ENCODE data around the gene PGM1. TPM values are rescaled to one million over a fixed set of nuclear protein-coding genes. Genes with fewer than 3 reads are reported as not detected.

Gene PGM1
- total RNA-seq, 1 experiment from 2014 or later, result 54.6 TPM

DNA sequence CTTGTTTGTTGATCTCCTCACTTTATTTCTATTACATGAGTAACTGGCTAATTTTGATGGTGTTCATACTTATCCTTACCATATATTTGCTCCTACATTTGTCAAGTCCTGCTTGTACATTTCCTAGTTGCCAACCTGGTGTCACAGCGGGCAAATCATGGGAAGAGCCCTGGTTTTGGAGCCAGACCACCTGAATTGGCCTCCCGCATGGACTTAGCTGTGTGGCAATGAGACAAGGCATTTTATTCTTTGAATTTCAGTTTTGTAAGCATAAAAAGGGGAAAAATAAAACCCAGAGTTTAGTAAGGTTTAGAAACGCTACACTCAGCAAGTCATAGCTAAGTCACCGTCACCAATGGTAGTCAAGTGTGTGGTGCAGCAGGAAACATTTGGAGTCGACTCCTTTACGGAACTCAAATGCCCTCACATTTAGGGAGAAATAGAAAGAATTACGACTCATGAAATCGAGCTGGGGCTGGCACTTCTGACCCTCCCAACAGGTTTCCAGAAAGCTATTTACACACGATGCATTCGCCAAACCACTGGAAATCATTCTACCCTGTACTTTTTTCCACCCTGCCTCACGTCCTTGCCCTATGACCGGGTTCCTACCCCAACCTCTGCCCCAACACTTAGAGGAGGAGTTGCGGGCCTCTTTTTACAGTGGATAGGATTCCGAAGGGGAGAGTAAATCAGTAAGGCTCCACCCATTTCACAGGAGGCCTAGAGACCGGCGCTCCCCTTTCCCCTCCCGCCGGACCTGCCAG, 492 bp upstream of the PGM1 start:
- Histone ChIP-seq H3K4me1 (ENCODE audit: control insufficient read depth in 1 of 2, insufficient read depth in 2 of 2, low read length in 2 of 2) (peaks cover 10 to 16% of the 10 kb centered on the region in 2 experiments; a peak in 3 of 4 replicates), H3K4me3 (replicated peaks in 1 of 2; ENCODE audit: low read depth in 1 of 2, low read length in 2 of 2) (peak overlapping the region; percentile 77 to 82), H3K9me2 (ENCODE audit: insufficient read depth) (no peaks in the 10 kb centered on the region), H3K9me3 (ENCODE audit: control insufficient read depth in 1 of 2, insufficient read depth in 1 of 2, low read depth in 1 of 2, low read length in 2 of 2) (no peaks in the 10 kb centered on the region), H3K36me3 (ENCODE audit: control insufficient read depth in 1 of 2, insufficient read depth in 2 of 2, low read length in 2 of 2) (peaks cover 0 to 4% of the 10 kb centered on the region in 2 experiments; a peak in 1 of 4 replicates), H4K20me1 (ENCODE audit: insufficient read depth) (no peaks in the 10 kb centered on the region), H3K79me2 (ENCODE audit: insufficient read depth, low read length) (peaks cover 15% of the 10 kb centered on the region), H3K27ac (ENCODE audit: low read depth, low read length) (peak overlapping the region; percentile 89), H3K27me3 (ENCODE audit: insufficient read depth, low read length) (no peaks in the 10 kb centered on the region), H3K4me2 (ENCODE audit: low read length) (peak overlapping the region; percentile 86), H2AFZ (ENCODE audit: low read depth, low read length, poor library complexity, severe bottlenecking) (peak overlapping the region; percentile 40), H3K9ac (ENCODE audit: low read length) (peak overlapping the region; percentile 80)
- TF ChIP-seq YY1 (IDR thresholded peaks at IDR 0.05; ENCODE audit: extremely low read depth, insufficient replicate concordance, low read depth, low read length) (no peak), ELF1 (IDR thresholded peaks at IDR 0.05; ENCODE audit: borderline replicate concordance, low read depth) (no peak), CTCF (IDR thresholded peaks at IDR 0.05 in 2 of 3, conservative IDR thresholded peaks at IDR 0.05 in 1 of 3; ENCODE audit: borderline replicate concordance in 1 of 3, insufficient read depth in 1 of 3, low read depth in 2 of 3, low read length in 2 of 3) (no peak), EZH2phosphoT487 (IDR thresholded peaks at IDR 0.05; ENCODE audit: borderline replicate concordance) (no peak), FOSL1 (IDR thresholded peaks at IDR 0.05; ENCODE audit: low read depth) (no peak), EZH2 (IDR thresholded peaks at IDR 0.05) (no peak), ZNF274 (IDR thresholded peaks at IDR 0.05; ENCODE audit: low read depth, low read length) (no peak), SRF (IDR thresholded peaks at IDR 0.05; ENCODE audit: low read depth) (no peak), POLR2AphosphoS5 (IDR thresholded peaks at IDR 0.05; ENCODE audit: low read depth, low read length) (no peak), JUND (IDR thresholded peaks at IDR 0.05) (no peak), SIN3A (IDR thresholded peaks at IDR 0.05; ENCODE audit: low read depth) (no peak), TCF7L2 (IDR thresholded peaks at IDR 0.05; ENCODE audit: borderline replicate concordance, extremely low read depth, insufficient read depth, insufficient read length) (no peak), CBX3 (IDR thresholded peaks at IDR 0.05; ENCODE audit: low read depth) (no peak)
- TF ChIP-seq, protein P1, sequence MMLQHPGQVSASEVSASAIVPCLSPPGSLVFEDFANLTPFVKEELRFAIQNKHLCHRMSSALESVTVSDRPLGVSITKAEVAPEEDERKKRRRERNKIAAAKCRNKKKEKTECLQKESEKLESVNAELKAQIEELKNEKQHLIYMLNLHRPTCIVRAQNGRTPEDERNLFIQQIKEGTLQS (IDR thresholded peaks at IDR 0.05), result no peak
- TF ChIP-seq, protein P2, sequence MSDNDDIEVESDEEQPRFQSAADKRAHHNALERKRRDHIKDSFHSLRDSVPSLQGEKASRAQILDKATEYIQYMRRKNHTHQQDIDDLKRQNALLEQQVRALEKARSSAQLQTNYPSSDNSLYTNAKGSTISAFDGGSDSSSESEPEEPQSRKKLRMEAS (IDR thresholded peaks at IDR 0.05), result no peak
- ATAC-seq (no peak), DNase-seq (ENCODE audit: low read depth, low spot score) (no peak)
- BruUV-seq (replicated peaks), result TSS peak; percentile 60
- intact Hi-C loops (cut with micrococcal nuclease), result no loop called here
- ChIA-PET POLR2A (no interaction called here), RAD21 (ENCODE audit: low non-redundant PET in 1 of 2, low total read pairs in 2 of 2, uncharacterized antibody in 2 of 2, unreplicated experiment in 2 of 2) (no interaction called here), CTCF (no interaction called here)

Data from HCT116 (cell line).